Endothelial cell of umbilical vein (primary cell): Measurements from ENCODE around the gene ZNF609. TPM values are rescaled to one million over a fixed set of nuclear protein-coding genes. Genes with fewer than 3 reads are reported as not detected.
"Not testable (repeated sequence)": the region's sequence is repeated elsewhere in the genome, so short reads cannot be mapped to it uniquely, and the experiment has no call there.

Source experiments
- BruUV-seq: library from RNA; stranded (reverse); fragments of 400-500 nt; replicated peaks from 2 replicates; lab custom pipeline; 2021; lab: Mats Ljungman, UMichigan
- CTCF ChIA-PET: fragments of 300-600, 350-600 bp; sonication (Branson Sonifier 250); formaldehyde crosslinking; loops from one replicate; lab custom pipeline; 2021; ENCODE audit warnings: antibody characterized with exemption, inconsistent platforms; lab: Charles Lee
- POLR2A ChIA-PET: fragments of 300-600, 350-600 bp; sonication (Branson Sonifier 250); formaldehyde crosslinking; loops from one replicate; lab custom pipeline; 2021; ENCODE audit warnings: antibody characterized with exemption, inconsistent platforms; lab: Charles Lee
- DNase-seq: peaks from one replicate; pipeline ENCODE4 v3.0.0-alpha.2; 2011; ENCODE audit warnings: low read depth, low spot score
- FAIRE-seq: peaks from 2 replicates; lab custom pipeline; 2011; peaks lifted over from hg19 to GRCh38; lab: Jason Lieb, UNC
- H2AFZ ChIP-seq: 2 replicates; pipeline ENCODE4 v1.6.0; 2012; ENCODE audit warnings: low read depth, low read length, control low read depth, inconsistent platforms
- H3K27ac ChIP-seq: 2 replicates; pipeline ENCODE4 v1.5.1; 2011; ENCODE audit warnings: low read depth, mild to moderate bottlenecking, control low read depth, low read length, moderate library complexity; ENCODE audit not compliant: insufficient read depth
- H3K27me3 ChIP-seq, 2 experiments: 2 replicates each; pipeline versions ENCODE4 v1.6.0 to v1.6.1; 2011; ENCODE audit warnings: low read length in 2 of 2, mixed read lengths in 1 of 2; ENCODE audit not compliant: control insufficient read depth in 2 of 2, insufficient read depth in 2 of 2
- H3K36me3 ChIP-seq, 2 experiments: 2 replicates in 1 of 2; 3 replicates in 1 of 2; pipeline ENCODE4 v1.5.1; 2011; ENCODE audit warnings: low read length in 2 of 2, mild to moderate bottlenecking in 1 of 2, moderate library complexity in 1 of 2; ENCODE audit not compliant: control insufficient read depth in 2 of 2, insufficient read depth in 2 of 2; ENCODE audit errors: extremely low read depth in 1 of 2
- H3K4me1 ChIP-seq: 3 replicates; pipeline ENCODE4 v1.5.1; 2011; ENCODE audit warnings: mild to moderate bottlenecking, low read length; ENCODE audit not compliant: control insufficient read depth, insufficient read depth; ENCODE audit errors: extremely low read depth
- H3K4me2 ChIP-seq: 2 replicates; pipeline ENCODE4 v1.6.1; 2011; ENCODE audit warnings: low read length, control low read depth, mixed read lengths; ENCODE audit not compliant: insufficient read depth
- H3K4me3 ChIP-seq, 3 experiments: fragments of 200-600 bp in 1 of 3; sonication (generic), shearing (Covaris generic) in 1 of 3; replicated peaks in 1 of 3; 2 replicates each; pipeline ENCODE4 v1.5.1; 2011 to 2016; ENCODE audit warnings: control low read depth in 3 of 3, low read length in 3 of 3, mild to moderate bottlenecking in 2 of 3, inconsistent platforms in 1 of 3, low read depth in 1 of 3, moderate library complexity in 1 of 3; ENCODE audit not compliant: insufficient read depth in 1 of 3
- H3K79me2 ChIP-seq: 2 replicates; pipeline ENCODE4 v1.6.0; 2012; ENCODE audit warnings: low read length, inconsistent platforms; ENCODE audit not compliant: control insufficient read depth, insufficient read depth
- H3K9ac ChIP-seq: replicated peaks from 2 replicates; pipeline ENCODE3; 2011; ENCODE audit warnings: low read length, control low read depth; ENCODE audit not compliant: insufficient read depth; ENCODE audit errors: extremely low read depth
- H3K9me1 ChIP-seq: replicated peaks from 3 replicates; pipeline ENCODE4 v1.6.0; 2011; ENCODE audit warnings: mild to moderate bottlenecking, low read length; ENCODE audit not compliant: control insufficient read depth, insufficient read depth; ENCODE audit errors: extremely low read depth
- H3K9me3 ChIP-seq: replicated peaks from 2 replicates; pipeline ENCODE4 v1.5.1; 2012; ENCODE audit warnings: low read length, inconsistent platforms; ENCODE audit not compliant: control insufficient read depth, insufficient read depth
- H4K20me1 ChIP-seq: replicated peaks from 2 replicates; pipeline ENCODE3; 2011; ENCODE audit warnings: mild to moderate bottlenecking, low read length; ENCODE audit not compliant: control insufficient read depth, insufficient read depth; ENCODE audit errors: extremely low read depth
- MAX ChIP-seq: IDR thresholded peaks from 2 replicates; pipeline ENCODE4 v1.6.1; 2011; ENCODE audit not compliant: insufficient read depth, insufficient read length
- dilution Hi-C: fragments of 300-500 bp; cut with MboI; formaldehyde crosslinking; loops from one replicate; pipeline ENCODE4 v1.15.0; 2019; ENCODE audit warnings: low sequenced_read_pairs; ENCODE audit not compliant: extremely low pct_ligation_motif_present
- intact Hi-C: fragments of 100-400 bp; cut with micrococcal nuclease; formaldehyde crosslinking; loops from one replicate; pipeline ENCODE4 v1.10.0; 2022
- polyA plus RNA-seq, 4 experiments: library from polyadenylated mRNA; depleted of rRNA in 3 of 4; stranded (reverse) in 3 of 4; unstranded in 1 of 4; fragments of >200 nt; gene quantifications; 2 replicates each; pipeline versions ENCODE4 v1.2.1 to v1.2.3, GENCODE V29; 2011 to 2012; ENCODE audit warnings: missing spikeins in 1 of 4
- total RNA-seq: library from RNA; stranded (reverse); gene quantifications from 2 replicates; pipeline ENCODE4 v1.2.3, GENCODE V29; 2021

Gene ZNF609
- total and polyA plus RNA-seq, 2 donors (not counting 3 experiments of a cell fraction or from before 2014, with no cell fraction given): 18.2 to 49.6 TPM

- Histone ChIP-seq H3K9ac (no peak overlapping the region), H3K27ac (no peak overlapping the region), H3K4me3 (no peak overlapping the region), H4K20me1 (peaks cover 9% of the 10 kb centered on the region), H3K36me3 (no peaks in the 10 kb centered on the region), H3K4me2 (no peak overlapping the region), H3K9me1 (no peaks in the 10 kb centered on the region), H2AFZ (no peak overlapping the region), H3K27me3 (no peaks in the 10 kb centered on the region), H3K4me1 (peaks cover 6% of the 10 kb centered on the region), H3K9me3 (no peaks in the 10 kb centered on the region), H3K79me2 (peaks cover 74% of the 10 kb centered on the region)
- POLR2A ChIA-PET: no interaction called here
- CTCF ChIA-PET: no interaction called here
- no TSS peak for BruUV-seq
- dilution Hi-C loops: no loop called here
- intact Hi-C loops: no loop called here
- TF ChIP-seq MAX: no peak
- FAIRE-seq (no peak), DNase-seq (no peak)
Observed at GRCh38 chr15:64604319-64604718, 143.9 kb downstream of the ZNF609 start.

- dilution Hi-C loops, H3K4me3 ChIP-seq, H4K20me1 ChIP-seq, H3K9ac ChIP-seq, H3K27me3 ChIP-seq, H3K27ac ChIP-seq, H3K9me3 ChIP-seq, H2AFZ ChIP-seq, DNase-seq, H3K9me1 ChIP-seq, POLR2A ChIA-PET, H3K4me1 ChIP-seq, FAIRE-seq, H3K4me2 ChIP-seq, H3K36me3 ChIP-seq, intact Hi-C loops, BruUV-seq: not testable (repeated sequence)
- CTCF ChIA-PET: interaction anchor here (0.7 to 1.0 kb wide), 2 partner anchors 24 to 28 kb away, joined by 3 read pairs; no protein-coding TSS in a partner anchor
- peaks cover 64% of the 10 kb centered on the region for H3K79me2 ChIP-seq
Observed at GRCh38 chr15:64607416-64607815, 147.0 kb downstream of the ZNF609 start.
